GM23248 (cell line): Measurements from ENCODE around the gene CKS1B. TPM values are rescaled to one million over a fixed set of nuclear protein-coding genes. Genes with fewer than 3 reads are reported as not detected.
A peak's percentile ranks its signal among the peaks of the same experiment; 100 is the strongest.
"Not testable (repeated sequence)": the region's sequence is repeated elsewhere in the genome, so short reads cannot be mapped to it uniquely, and the experiment has no call there.

ENCODE experiments used
- DNase-seq: peaks from one replicate; pipeline ENCODE4 v3.0.0-alpha.2; 2015
- H2AFZ ChIP-seq: fragments of 200-600 bp; sonication (generic); 2 replicates; pipeline ENCODE4 v1.6.1; 2016; ENCODE audit warnings: antibody characterized with exemption
- H3F3A ChIP-seq: fragments of 200-600 bp; sonication (generic); 2 replicates; pipeline ENCODE4 v1.6.1; 2016; ENCODE audit warnings: mild to moderate bottlenecking, antibody characterized with exemption, mixed run types; ENCODE audit not compliant: insufficient read depth
- H3K27ac ChIP-seq: fragments of 200-600 bp; sonication (generic); 2 replicates; pipeline ENCODE4 v1.5.1; 2016; ENCODE audit warnings: mild to moderate bottlenecking
- H3K27me3 ChIP-seq: fragments of 200-600 bp; sonication (generic); replicated peaks from 2 replicates; pipeline ENCODE4 v1.6.1; 2016; ENCODE audit warnings: mild to moderate bottlenecking; ENCODE audit not compliant: insufficient read depth
- H3K36me3 ChIP-seq: fragments of 200-600 bp; sonication (generic); 2 replicates; pipeline ENCODE4 v1.6.1; 2016; ENCODE audit warnings: low read depth, mild to moderate bottlenecking
- H3K4me1 ChIP-seq: fragments of 200-600 bp; sonication (generic); 2 replicates; pipeline ENCODE4 v1.6.1; 2016; ENCODE audit warnings: mild to moderate bottlenecking; ENCODE audit not compliant: insufficient read depth
- H3K4me2 ChIP-seq: fragments of 200-600 bp; sonication (generic); one replicate; pipeline ENCODE4 v1.6.1; 2016; ENCODE audit warnings: mild to moderate bottlenecking; ENCODE audit not compliant: unreplicated experiment
- H3K4me3 ChIP-seq: fragments of 200-600 bp; sonication (generic); 2 replicates; pipeline ENCODE4 v1.5.1; 2016; ENCODE audit warnings: mild to moderate bottlenecking
- H3K79me2 ChIP-seq: fragments of 200-600 bp; sonication (generic); 2 replicates; pipeline ENCODE4 v1.6.1; 2016; ENCODE audit warnings: mild to moderate bottlenecking; ENCODE audit not compliant: insufficient read depth
- H3K9ac ChIP-seq: fragments of 200-600 bp; sonication (generic); 2 replicates; pipeline ENCODE4 v1.6.1; 2016; ENCODE audit warnings: mild to moderate bottlenecking
- H3K9me2 ChIP-seq: fragments of 200-600 bp; sonication (generic); 2 replicates; pipeline ENCODE4 v1.6.1; 2016; ENCODE audit warnings: mixed run types, mild to moderate bottlenecking, moderate library complexity; ENCODE audit not compliant: insufficient read depth
- H3K9me3 ChIP-seq: fragments of 200-600 bp; sonication (generic); one replicate; pipeline ENCODE4 v1.6.1; 2017; ENCODE audit warnings: low read depth
- H4K20me1 ChIP-seq: fragments of 200-600 bp; sonication (generic); 2 replicates; pipeline ENCODE4 v1.6.0; 2016; ENCODE audit not compliant: insufficient read depth
- EZH2 ChIP-seq: fragments of 200-600 bp; sonication (generic); IDR thresholded peaks from 2 replicates; pipeline ENCODE4 v1.6.1; 2018; ENCODE audit warnings: antibody characterized with exemption, mild to moderate bottlenecking; ENCODE audit not compliant: insufficient read depth, poor library complexity, severe bottlenecking
- EZH2phosphoT487 ChIP-seq: fragments of 200-600 bp; sonication (generic); IDR thresholded peaks from 2 replicates; pipeline ENCODE4 v1.6.1; 2018; ENCODE audit warnings: antibody characterized with exemption, moderate library complexity, mild to moderate bottlenecking, low read depth; ENCODE audit not compliant: insufficient read depth
- WGBS, 2 experiments: methylation state at CpG; one replicate each; pipeline ENCODE4 v1.1.6; 2015 to 2017; ENCODE audit warnings: low lambda C conversion rate in 2 of 2, low coverage in 1 of 2; ENCODE audit errors: missing lambda C conversion rate in 2 of 2; 5-methylcytosine and 5-hydroxymethylcytosine counted together
- in situ Hi-C: fragments of 300-500 bp; cut with MboI; formaldehyde crosslinking; loops from 2 replicates; pipeline ENCODE4 v1.15.0; 2020
- polyA plus RNA-seq: library from polyadenylated mRNA; unstranded; fragments of >200 nt; fragmentation: Nextera tagmentation; extraction: Ambion mirVana; gene quantifications from 2 replicates; pipeline ENCODE4 v1.2.1, GENCODE V29; 2016
- total RNA-seq: library from RNA; depleted of rRNA; stranded (reverse); fragments of >200 nt; shearing (Covaris generic); gene quantifications from 2 replicates; pipeline ENCODE4 v1.2.3, GENCODE V29; 2014

The CKS1B gene
- total and polyA plus RNA-seq, 2 experiments from 2014 or later: 45.6 to 119 TPM

DNA sequence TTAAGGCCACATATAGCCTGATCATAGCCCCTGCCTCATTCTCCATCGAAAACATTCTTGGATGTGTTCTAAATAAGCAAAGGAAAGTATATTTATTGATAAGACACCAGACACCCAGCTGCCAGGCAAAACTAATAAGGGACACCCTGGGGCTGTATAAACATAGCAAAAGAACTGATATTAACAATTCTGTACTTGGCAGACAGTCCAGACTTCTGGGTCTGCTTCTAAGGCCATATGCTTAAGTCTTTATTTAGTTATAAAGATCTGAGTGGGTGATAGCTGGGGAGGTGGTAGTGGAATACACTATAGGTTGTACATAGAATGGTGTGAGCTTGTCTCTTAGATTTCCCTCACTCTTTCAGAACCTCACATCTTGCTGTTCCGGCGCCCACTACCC is 3.9 kb downstream of the CKS1B start:
- H3K9me3 ChIP-seq: no peaks in the 10 kb centered on the region
- no peak overlapping the region for H3K27ac ChIP-seq
- DNase-seq: no peak
- H3K27me3 ChIP-seq: no peaks in the 10 kb centered on the region
- no peak overlapping the region for H3K9ac ChIP-seq
- H3K4me2 ChIP-seq: no peak overlapping the region
- in situ Hi-C loops: no loop called here
- no peaks in the 10 kb centered on the region for H3K36me3 ChIP-seq
- no peaks in the 10 kb centered on the region for H3K9me2 ChIP-seq
- H3K4me1 ChIP-seq: peaks cover 10% of the 10 kb centered on the region
- no peak for TF ChIP-seq EZH2
- TF ChIP-seq EZH2phosphoT487: no peak
- peaks cover 25% of the 10 kb centered on the region for H3F3A ChIP-seq
- peaks cover 55% of the 10 kb centered on the region for H3K79me2 ChIP-seq
- no peaks in the 10 kb centered on the region for H4K20me1 ChIP-seq
- 99 to 100% methylated on average over 3 of the region's 3 CpGs for WGBS, 2 experiments
- H3K4me3 ChIP-seq: no peak overlapping the region
- no peak overlapping the region for H2AFZ ChIP-seq

DNA sequence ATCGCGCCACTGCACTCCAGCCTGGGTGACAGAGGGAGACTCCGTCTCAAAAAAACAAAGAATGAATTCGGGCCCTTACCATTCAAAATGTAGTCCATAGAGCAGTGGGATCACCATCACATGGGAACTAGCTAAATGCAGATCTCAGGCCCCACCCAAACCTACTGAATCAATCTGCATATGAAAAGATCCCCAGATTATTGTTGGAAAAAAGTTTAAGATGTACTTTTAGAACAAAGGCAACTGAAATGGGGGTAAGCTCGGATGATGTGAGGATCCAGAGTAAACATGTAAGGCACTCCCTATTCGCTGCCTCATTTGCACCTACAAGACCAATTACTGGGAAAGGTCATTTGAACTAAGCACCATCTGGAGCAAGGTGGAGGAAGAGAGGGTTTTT is 7.9 kb downstream of the CKS1B start:
- no peaks in the 10 kb centered on the region for H3K9me3 ChIP-seq
- H3K36me3 ChIP-seq: no peaks in the 10 kb centered on the region
- no peak for DNase-seq
- peak overlapping the region; percentile 57 for H3K9ac ChIP-seq
- H3K79me2 ChIP-seq: peaks cover 73% of the 10 kb centered on the region
- H3K9me2 ChIP-seq: no peaks in the 10 kb centered on the region
- H3F3A ChIP-seq: no peaks in the 10 kb centered on the region; the same call in 1 of the 2 replicates
- no peaks in the 10 kb centered on the region for H3K27me3 ChIP-seq
- H3K4me2 ChIP-seq: peak overlapping the region; percentile 71
- TF ChIP-seq EZH2 (no peak), EZH2phosphoT487 (no peak)
- WGBS, 2 experiments: 53 to 70% methylated on average over 6 of the region's 6 CpGs
- no peak overlapping the region for H3K27ac ChIP-seq
- H4K20me1 ChIP-seq: no peaks in the 10 kb centered on the region
- peaks cover 5% of the 10 kb centered on the region for H3K4me1 ChIP-seq
- in situ Hi-C loops: no loop called here
- H2AFZ ChIP-seq: peak overlapping the region; percentile 79
- peak overlapping the region; percentile 92 for H3K4me3 ChIP-seq

DNA sequence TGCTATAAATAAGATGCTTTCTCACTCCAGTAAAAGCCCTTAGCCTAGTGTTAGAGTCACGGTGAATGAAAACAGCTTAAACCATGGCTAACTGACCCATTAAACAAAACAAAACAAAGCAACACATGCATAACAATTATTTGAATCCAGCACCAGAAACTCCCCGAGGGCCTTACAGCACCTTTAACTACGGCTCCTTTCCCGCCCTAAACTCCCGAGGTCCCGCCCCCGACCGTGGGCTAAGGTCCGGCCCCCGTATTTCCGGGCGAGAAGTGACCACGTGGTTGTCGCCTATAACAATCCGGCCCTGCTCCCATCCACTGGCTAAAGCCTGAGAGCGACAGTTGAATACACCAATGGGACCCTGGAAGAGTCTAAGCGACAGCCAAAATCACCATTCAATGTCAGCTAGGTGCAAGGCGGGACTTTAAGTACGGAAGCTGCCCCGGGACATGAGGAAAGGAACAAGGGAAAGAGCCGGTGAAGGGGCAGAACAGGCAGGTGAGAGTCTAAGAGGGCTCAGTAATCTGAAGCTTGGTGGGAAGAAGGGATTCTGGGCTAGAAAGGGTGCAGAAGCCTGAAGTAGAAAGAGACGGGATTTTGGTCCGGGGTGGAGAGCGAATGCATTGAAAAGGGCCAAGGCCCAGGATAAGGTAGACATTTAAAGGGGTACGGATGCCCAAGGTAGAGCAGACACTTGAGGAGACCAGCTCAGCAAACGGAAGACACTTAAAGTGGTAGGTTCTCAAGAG is 8.6 kb downstream of the CKS1B start, which contains the start of gene FLAD1:
FLAD1 (plus strand) TSS at position 448 of the 752 bp plus-strand sequence. CDS start 351 bp downstream, outside the sequence.
- Histone ChIP-seq H3K4me2 (peak within 1 kb of the TSS; percentile 99), H3K36me3 (no peaks in the 10 kb centered on the region), H3K4me3 (peak within 1 kb of the TSS; percentile 92), H3K9me3 (no peaks in the 10 kb centered on the region), H3K79me2 (peaks cover 73% of the 10 kb centered on the region), H3K27ac (no peak within 1 kb of the TSS; the same call in 1 of the 2 replicates), H3K9ac (peak within 1 kb of the TSS; percentile 85), H3K4me1 (peaks cover 5% of the 10 kb centered on the region), H3K27me3 (no peaks in the 10 kb centered on the region), H2AFZ (peak within 1 kb of the TSS; percentile 85), H3F3A (no peaks in the 10 kb centered on the region; the same call in 1 of the 2 replicates), H3K9me2 (no peaks in the 10 kb centered on the region), H4K20me1 (no peaks in the 10 kb centered on the region)
- peak; percentile 100 for DNase-seq
- in situ Hi-C loops: no loop called here
- WGBS, 2 experiments: 0 to 1% methylated on average over 26 of the region's 26 CpGs
- no peak for TF ChIP-seq EZH2
- no peak for TF ChIP-seq EZH2phosphoT487

DNA sequence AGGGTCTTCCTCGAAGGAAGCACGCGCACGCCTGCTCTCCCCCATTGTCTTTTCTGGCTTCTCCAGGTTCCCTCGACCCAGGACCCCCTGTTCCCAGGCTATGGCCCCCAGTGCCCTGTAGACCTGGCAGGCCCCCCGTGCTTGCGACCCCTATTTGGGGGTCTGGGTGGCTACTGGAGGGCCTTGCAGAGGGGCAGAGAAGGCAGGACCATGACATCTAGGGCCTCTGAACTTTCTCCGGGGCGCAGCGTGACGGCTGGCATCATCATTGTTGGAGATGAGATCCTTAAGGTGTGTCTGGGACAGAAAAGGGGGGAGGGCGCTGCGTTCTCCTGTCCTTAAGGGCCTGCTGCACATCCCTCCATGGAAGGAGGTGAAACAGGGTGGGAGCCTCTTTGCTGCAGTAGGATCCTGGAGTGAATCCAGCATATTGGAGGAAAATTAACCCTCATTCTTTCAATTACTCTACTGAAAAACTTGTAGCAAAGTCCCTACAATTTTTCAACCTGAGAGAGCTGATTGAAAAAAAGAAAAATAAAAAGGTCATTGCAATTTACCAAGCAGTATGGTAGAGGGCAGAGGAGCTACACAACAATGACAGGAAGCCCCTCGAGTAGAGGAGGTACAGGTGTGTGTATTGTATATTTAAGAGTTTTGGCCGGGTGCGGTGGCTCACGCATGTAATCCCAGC is 9.4 kb downstream of the CKS1B start:
- WGBS, 2 experiments: 21 to 22% methylated on average over 17 of the region's 17 CpGs
- H3K79me2 ChIP-seq: peaks cover 69% of the 10 kb centered on the region
- peaks cover 5% of the 10 kb centered on the region for H3K4me1 ChIP-seq
- 0 out of 2 replicates have a peak, but pooled peaks cover 6% of the 10 kb centered on the region for H3K36me3 ChIP-seq
- peak overlapping the region; percentile 85 for H2AFZ ChIP-seq
- no peaks in the 10 kb centered on the region for H4K20me1 ChIP-seq
- in situ Hi-C loops: no loop called here
- no peaks in the 10 kb centered on the region; the same call in 1 of the 2 replicates for H3F3A ChIP-seq
- H3K4me3 ChIP-seq: peak overlapping the region; percentile 92
- no peak overlapping the region for H3K27ac ChIP-seq
- peak overlapping the region; percentile 99 for H3K4me2 ChIP-seq
- no peaks in the 10 kb centered on the region for H3K9me2 ChIP-seq
- peak overlapping the region; percentile 85 for H3K9ac ChIP-seq
- H3K9me3 ChIP-seq: no peaks in the 10 kb centered on the region
- no peaks in the 10 kb centered on the region for H3K27me3 ChIP-seq
- TF ChIP-seq EZH2phosphoT487: no peak
- peak; percentile 29 for DNase-seq

DNA sequence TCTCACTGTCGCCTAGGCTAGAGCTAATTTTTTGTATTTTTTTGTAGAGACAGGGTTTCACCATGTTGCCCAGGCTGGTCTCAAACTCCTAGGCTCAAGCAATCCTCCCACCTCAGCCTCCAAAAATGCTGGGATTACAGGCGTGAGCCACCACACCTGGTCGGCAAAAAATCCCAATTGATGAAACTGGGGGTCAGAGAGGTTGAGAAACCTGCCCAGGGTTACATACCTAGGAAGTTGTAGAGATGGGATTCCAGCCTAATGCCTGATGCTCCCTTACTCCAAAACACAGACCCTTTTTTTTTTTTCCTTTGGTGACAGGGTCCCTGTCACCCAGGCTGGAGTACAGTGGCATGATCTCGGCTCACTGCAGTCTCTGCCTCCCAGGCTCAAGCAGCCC is 12.3 kb downstream of the CKS1B start:
- in situ Hi-C loops, DNase-seq, H3K27ac ChIP-seq, H3K4me2 ChIP-seq, H3F3A ChIP-seq, H3K9me3 ChIP-seq, H2AFZ ChIP-seq, H4K20me1 ChIP-seq, H3K4me1 ChIP-seq, H3K27me3 ChIP-seq, H3K4me3 ChIP-seq, H3K36me3 ChIP-seq, H3K9ac ChIP-seq, H3K9me2 ChIP-seq: not testable (repeated sequence)
- 89% methylated on average over 4 of the region's 4 CpGs for WGBS, 2 experiments
- H3K79me2 ChIP-seq: peaks cover 50% of the 10 kb centered on the region
